K562 (cell line): Measurements from ENCODE around the gene CENPI. TPM values are rescaled to one million over a fixed set of nuclear protein-coding genes. Genes with fewer than 3 reads are reported as not detected.
A peak's percentile ranks its signal among the peaks of the same experiment; 100 is the strongest.

Source experiments
- ARHGAP35 ChIP-seq: fragments of 450-650 bp; IDR thresholded peaks from 2 replicates; pipeline ENCODE4 v1.6.1; 2018; ENCODE audit not compliant: partially characterized antibody
- FOXA1 ChIP-seq: fragments of 450-650 bp; IDR thresholded peaks from 2 replicates; pipeline ENCODE4 v1.6.1; 2016; ENCODE audit warnings: mild to moderate bottlenecking, borderline replicate concordance
- FOXJ3 ChIP-seq: sonication (generic); formaldehyde crosslinking; IDR thresholded peaks from 2 replicates; pipeline ENCODE4 v1.4.0; 2020; ENCODE audit warnings: mild to moderate bottlenecking, missing genetic modification reagents
- GTF2B ChIP-seq: IDR thresholded peaks from 2 replicates; pipeline ENCODE4 v1.6.1; 2011; ENCODE audit not compliant: insufficient read length; ENCODE audit errors: extremely low read depth
- GTF3C2 ChIP-seq: IDR thresholded peaks from 3 replicates; pipeline ENCODE4 v1.6.1; 2011; ENCODE audit warnings: borderline replicate concordance, mild to moderate bottlenecking, moderate library complexity; ENCODE audit not compliant: insufficient read length; ENCODE audit errors: extremely low read depth
- KLF13 ChIP-seq: fragments of 450-650 bp; IDR thresholded peaks from 2 replicates; pipeline ENCODE4 v1.6.1; 2016; ENCODE audit warnings: missing genetic modification characterization, low read depth, mild to moderate bottlenecking, missing compliant biosample characterization, moderate library complexity, borderline replicate concordance
- LEF1 ChIP-seq: fragments of 450-650 bp; IDR thresholded peaks from 2 replicates; pipeline ENCODE4 v1.6.1; 2016; ENCODE audit warnings: mild to moderate bottlenecking
- MIER1 ChIP-seq: fragments of 450-650 bp; IDR thresholded peaks from 2 replicates; pipeline ENCODE4 v1.6.1; 2016; ENCODE audit warnings: antibody characterized with exemption, mild to moderate bottlenecking, low read depth
- NBN ChIP-seq: fragments of 450-650 bp; IDR thresholded peaks from 2 replicates; pipeline ENCODE4 v1.6.1; 2016; ENCODE audit warnings: low read depth, mild to moderate bottlenecking
- NCOA4 ChIP-seq: fragments of 450-650 bp; IDR thresholded peaks from 2 replicates; pipeline ENCODE4 v1.6.1; 2018; ENCODE audit warnings: mild to moderate bottlenecking; ENCODE audit not compliant: partially characterized antibody
- NFIC ChIP-seq: fragments of 450-650 bp; IDR thresholded peaks from 2 replicates; pipeline ENCODE4 v1.6.1; 2017; ENCODE audit warnings: mild to moderate bottlenecking, inconsistent platforms
- NR1H2 ChIP-seq: sonication (generic); formaldehyde crosslinking; IDR thresholded peaks from 2 replicates; pipeline ENCODE4 v1.4.0; 2020; ENCODE audit warnings: mild to moderate bottlenecking, missing genetic modification reagents
- RFX5 ChIP-seq: IDR thresholded peaks from 2 replicates; pipeline ENCODE4 v1.6.1; 2011; ENCODE audit warnings: low read depth, mild to moderate bottlenecking, improper control_type of control experiment, low read length
- RUNX1 ChIP-seq: sonication (generic); IDR thresholded peaks from 2 replicates; pipeline ENCODE4 v1.6.1; 2016; ENCODE audit warnings: antibody characterized with exemption, low read depth
- SIN3B ChIP-seq: fragments of 450-650 bp; IDR thresholded peaks from 2 replicates; pipeline ENCODE4 v1.6.1; 2017; ENCODE audit warnings: low read depth, mild to moderate bottlenecking, moderate library complexity
- SMARCE1 ChIP-seq: fragments of 450-650 bp; IDR thresholded peaks from 2 replicates; pipeline ENCODE4 v1.7.1; 2016; ENCODE audit warnings: mild to moderate bottlenecking
- TAL1 ChIP-seq: fragments of 450-650 bp; IDR thresholded peaks from 2 replicates; pipeline ENCODE4 v1.6.1; 2016; ENCODE audit warnings: mild to moderate bottlenecking
- ZEB2 ChIP-seq: fragments of 450-650 bp; IDR thresholded peaks from 2 replicates; pipeline ENCODE4 v1.6.1; 2016
- ZFX ChIP-seq: sonication (generic); formaldehyde crosslinking; IDR thresholded peaks from 2 replicates; pipeline ENCODE4 v1.8.0; 2022; ENCODE audit warnings: mild to moderate bottlenecking, missing genetic modification reagents, moderate library complexity
- ZNF76 ChIP-seq: fragments of 250-450 bp; sonication (Bioruptor Pico); IDR thresholded peaks from 2 replicates; pipeline ENCODE4 v1.4.0; 2020; ENCODE audit warnings: mild to moderate bottlenecking, moderate library complexity, borderline replicate concordance
- polyA plus RNA-seq, 8 experiments: library from polyadenylated mRNA; depleted of rRNA in 4 of 8; stranded (reverse) in 5 of 8; unstranded in 3 of 8; fragments of >200 nt; fragmentation: Nextera tagmentation in 2 of 8; fragmentation: Illumina TruSeq in 1 of 8; extraction: Ambion mirVana in 2 of 8; extraction: Trizol in 1 of 8; gene quantifications; 2 replicates each; pipeline versions ENCODE4 v1.2.1 to v1.2.3, GENCODE V29; 2011 to 2014; ENCODE audit warnings: inconsistent platforms in 1 of 8, missing spikeins in 1 of 8
- total RNA-seq, 7 experiments: library from RNA; depleted of rRNA in 6 of 7; stranded (reverse); fragments of >200 nt in 6 of 7; fragmentation: Illumina TruSeq in 2 of 7; extraction: Trizol in 2 of 7; gene quantifications; 2 replicates each; pipeline versions ENCODE4 v1.2.1 to v1.2.3, GENCODE V29; 2011 to 2021; ENCODE audit warnings: low replicate concordance in 1 of 7
- TF ChIP-seq, protein P1 (sequence below): fragments of 250-450 bp; sonication (Bioruptor Pico); IDR thresholded peaks from 2 replicates; pipeline ENCODE4 v1.6.1; 2021; ENCODE audit warnings: mild to moderate bottlenecking
- TF ChIP-seq, protein P2 (sequence below): fragments of 450-650 bp; IDR thresholded peaks from 2 replicates; pipeline ENCODE4 v1.6.1; 2018; ENCODE audit not compliant: partially characterized antibody

Gene CENPI
- total and polyA plus RNA-seq, 9 of the 15 experiments (the other 6 are each of a cell fraction or from before 2014, with no cell fraction given) = 6.6 to 23.5 (median 14.9) TPM

GRCh38 chrX:101097546-101098453 is at the start of gene CENPI (continued):
- TF ChIP-seq SIN3B (peak; percentile 50; the same call in 1 of the 2 replicates), NFIC (peak; percentile 76), RUNX1 (no peak), TAL1 (no peak), ARHGAP35 (no peak), MIER1 (no peak), FOXJ3 (CRISPR knock-in tag) (no peak), KLF13 (no peak), RFX5 (no peak), FOXA1 (no peak), LEF1 (no peak), ZFX (peak; percentile 37), NR1H2 (no peak), ZEB2 (peak; percentile 75), GTF2B (no peak), GTF3C2 (no peak), ZNF76 (CRISPR knock-in tag) (no peak), NCOA4 (no peak), SMARCE1 (no peak), NBN (0 out of 2 replicates have a peak, but pooled peaks have one; percentile 20)
- TF ChIP-seq, protein P1, sequence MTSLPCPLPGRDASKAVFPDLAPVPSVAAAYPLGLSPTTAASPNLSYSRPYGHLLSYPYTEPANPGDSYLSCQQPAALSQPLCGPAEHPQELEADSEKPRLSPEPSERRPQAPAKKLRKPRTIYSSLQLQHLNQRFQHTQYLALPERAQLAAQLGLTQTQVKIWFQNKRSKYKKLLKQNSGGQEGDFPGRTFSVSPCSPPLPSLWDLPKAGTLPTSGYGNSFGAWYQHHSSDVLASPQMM (CRISPR knock-in tag) = no peak
- TF ChIP-seq, protein P2, sequence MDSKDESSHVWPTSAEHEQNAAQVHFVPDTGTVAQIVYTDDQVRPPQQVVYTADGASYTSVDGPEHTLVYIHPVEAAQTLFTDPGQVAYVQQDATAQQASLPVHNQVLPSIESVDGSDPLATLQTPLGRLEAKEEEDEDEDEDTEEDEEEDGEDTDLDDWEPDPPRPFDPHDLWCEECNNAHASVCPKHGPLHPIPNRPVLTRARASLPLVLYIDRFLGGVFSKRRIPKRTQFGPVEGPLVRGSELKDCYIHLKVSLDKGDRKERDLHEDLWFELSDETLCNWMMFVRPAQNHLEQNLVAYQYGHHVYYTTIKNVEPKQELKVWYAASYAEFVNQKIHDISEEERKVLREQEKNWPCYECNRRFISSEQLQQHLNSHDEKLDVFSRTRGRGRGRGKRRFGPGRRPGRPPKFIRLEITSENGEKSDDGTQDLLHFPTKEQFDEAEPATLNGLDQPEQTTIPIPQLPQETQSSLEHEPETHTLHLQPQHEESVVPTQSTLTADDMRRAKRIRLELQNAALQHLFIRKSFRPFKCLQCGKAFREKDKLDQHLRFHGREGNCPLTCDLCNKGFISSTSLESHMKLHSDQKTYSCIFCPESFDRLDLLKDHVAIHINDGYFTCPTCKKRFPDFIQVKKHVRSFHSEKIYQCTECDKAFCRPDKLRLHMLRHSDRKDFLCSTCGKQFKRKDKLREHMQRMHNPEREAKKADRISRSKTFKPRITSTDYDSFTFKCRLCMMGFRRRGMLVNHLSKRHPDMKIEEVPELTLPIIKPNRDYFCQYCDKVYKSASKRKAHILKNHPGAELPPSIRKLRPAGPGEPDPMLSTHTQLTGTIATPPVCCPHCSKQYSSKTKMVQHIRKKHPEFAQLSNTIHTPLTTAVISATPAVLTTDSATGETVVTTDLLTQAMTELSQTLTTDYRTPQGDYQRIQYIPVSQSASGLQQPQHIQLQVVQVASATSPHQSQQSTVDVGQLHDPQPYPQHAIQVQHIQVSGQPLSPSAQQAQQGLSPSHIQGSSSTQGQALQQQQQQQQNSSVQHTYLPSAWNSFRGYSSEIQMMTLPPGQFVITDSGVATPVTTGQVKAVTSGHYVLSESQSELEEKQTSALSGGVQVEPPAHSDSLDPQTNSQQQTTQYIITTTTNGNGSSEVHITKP = peak; percentile 51
